Head of caudate nucleus (tissue), 42 donors: ENCODE measurements around the gene EGFL6.
A peak's percentile ranks its signal among the peaks of the same experiment; 100 is the strongest.

Experiments
- DNase-seq, 42 donors: peaks; one replicate each; pipeline versions ENCODE4 v3.0.0 to v3.0.0-alpha.2; 2020 to 2021; ENCODE audit warnings: mixed read lengths in 7 of 42
- intact Hi-C: fragments of 100-400 bp; cut with DNase I; formaldehyde crosslinking; loops from one replicate; pipeline ENCODE4 v1.15.0; 2022

Gene EGFL6

DNA sequence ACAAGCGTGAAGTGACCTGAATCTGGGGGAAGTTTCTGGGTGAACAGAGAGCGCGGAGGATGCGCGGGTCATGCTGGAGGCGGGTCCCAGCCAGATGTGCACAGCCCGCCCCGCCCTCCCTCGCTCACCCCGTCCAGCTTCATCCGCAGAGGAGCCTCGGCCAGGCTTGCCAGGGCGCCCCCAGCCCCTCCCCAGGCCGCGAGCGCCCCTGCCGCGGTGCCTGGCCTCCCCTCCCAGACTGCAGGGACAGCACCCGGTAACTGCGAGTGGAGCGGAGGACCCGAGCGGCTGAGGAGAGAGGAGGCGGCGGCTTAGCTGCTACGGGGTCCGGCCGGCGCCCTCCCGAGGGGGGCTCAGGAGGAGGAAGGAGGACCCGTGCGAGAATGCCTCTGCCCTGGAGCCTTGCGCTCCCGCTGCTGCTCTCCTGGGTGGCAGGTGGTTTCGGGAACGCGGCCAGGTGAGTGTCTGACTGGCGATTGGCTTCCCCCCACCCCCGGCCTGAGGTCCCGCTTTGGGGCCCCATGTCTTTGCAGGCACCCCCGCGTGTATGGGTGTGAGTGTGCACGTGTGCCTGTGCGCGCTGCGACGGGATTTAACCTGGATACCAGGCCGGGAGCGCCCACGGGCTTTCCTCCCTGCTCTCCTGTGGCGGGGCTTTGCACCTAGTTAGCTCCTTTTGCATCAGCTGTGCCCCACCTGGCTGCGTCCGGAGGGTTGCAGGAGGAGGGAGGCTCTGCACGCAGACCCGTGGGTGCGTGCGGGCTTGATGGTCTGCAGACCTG, at the start of gene EGFL6:
Gene EGFL6, plus strand, starts transcription at position 123 of the 782 bp plus-strand sequence. Its CDS starts 261 bp downstream, at position 384.
- DNase-seq = peak in 12 of 42 donors; percentile 2 to 29 (median 8)
- intact Hi-C loops = loop anchor here (10.0 kb wide), 1 partner anchor 1445 kb away; no protein-coding TSS in a partner anchor

DNA sequence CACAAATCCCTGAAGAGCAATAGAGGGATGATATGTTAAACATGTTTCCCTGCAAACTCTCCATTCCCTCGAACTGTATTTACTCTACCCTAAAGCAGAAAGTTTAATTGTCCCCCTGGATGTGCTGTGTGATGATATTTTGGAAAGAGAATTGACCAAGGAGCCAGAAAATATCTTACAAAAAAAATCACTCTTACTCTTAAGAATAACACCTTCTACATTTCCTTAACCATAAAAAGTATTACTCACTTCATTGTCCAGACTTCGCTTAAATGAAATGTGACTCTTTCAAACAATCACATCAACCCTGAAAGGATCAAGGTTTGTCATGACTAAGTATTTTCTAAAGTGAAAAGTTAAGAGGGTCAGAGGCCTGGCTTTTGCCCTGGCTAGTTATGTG, 49.0 kb upstream of the EGFL6 start:
- DNase-seq = no peak
- intact Hi-C loops = no loop called here

- DNase-seq = no peak
- intact Hi-C loops = no loop called here
Measured at GRCh38 chrX:13520936-13521335, 48.5 kb upstream of the EGFL6 start.

DNA sequence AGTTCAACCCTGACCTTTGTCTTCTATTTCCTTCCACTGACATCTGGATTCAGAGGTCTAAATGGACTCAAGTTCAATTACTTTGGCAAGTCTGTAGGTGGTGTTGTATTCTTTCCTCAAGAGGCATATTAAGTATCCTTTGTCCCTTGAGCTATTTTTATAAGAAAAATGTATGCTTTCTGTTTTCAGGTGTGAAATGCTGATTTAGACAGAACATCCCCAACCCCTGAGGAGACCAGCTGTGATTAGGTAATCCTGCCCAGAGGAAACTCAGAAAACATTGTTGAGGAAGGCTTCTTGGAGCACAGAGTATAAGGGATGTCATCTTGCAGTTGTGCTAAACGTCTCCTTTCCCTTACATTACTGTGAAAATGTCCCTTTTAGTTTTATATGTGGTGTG, 46.6 kb upstream of the EGFL6 start:
- intact Hi-C loops = no loop called here
- DNase-seq = no peak

DNA sequence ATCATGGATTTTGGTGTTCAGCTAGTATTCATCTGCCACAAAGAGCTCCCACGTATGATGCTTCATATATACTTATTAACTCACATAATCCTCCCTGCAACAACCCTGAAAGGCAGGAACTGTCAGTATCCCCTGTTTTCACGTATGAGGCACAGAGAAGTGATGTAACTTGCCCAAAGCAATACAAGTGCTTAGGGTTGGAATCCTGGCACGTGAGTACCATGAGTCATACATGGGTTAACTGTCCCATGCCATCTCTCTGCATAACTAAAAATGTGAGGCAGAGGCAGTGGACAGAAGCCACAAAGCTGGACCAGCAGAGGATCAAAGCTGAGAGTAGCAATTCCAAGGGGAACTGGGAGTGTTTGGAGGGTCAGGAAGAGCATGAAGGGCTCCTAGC, 35.7 kb upstream of the EGFL6 start:
- DNase-seq = no peak
- intact Hi-C loops = no loop called here

DNA sequence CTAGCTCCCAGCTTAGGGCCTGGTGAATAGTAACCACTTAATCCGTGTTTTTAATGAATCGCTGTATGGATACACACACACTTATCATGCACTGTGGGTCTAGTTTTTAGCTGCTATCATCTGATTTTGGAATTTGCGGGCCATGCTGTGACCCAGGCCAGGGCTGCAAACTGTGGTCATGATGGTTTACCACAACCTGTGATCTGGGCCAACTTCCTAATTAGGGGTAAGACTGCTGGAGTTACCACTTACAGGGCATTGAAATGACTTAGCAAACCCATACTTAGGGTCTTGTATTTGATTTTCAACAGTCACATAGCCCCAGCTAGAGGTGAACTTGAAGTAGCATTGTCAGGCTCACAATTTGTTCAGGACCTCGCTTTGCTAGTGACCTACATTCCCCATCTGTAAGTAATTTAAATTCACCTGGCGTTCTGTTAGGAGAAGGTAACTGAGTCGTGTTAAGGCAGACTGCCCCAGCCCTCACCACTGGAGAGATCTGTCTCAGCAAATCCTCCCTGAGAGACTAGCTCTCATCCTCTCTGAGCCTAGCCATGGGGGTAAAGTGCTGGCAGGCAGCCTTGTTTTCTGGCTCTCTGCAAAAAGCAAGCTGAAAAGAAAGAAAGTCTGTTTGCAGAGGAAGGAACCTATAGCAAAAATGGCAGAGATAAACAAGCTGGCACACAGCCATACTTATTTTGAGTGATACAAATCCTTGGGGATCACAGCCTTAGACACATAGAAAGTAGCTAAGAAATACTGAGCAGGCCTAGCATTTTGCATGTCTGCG, 33.8 kb upstream of the EGFL6 start:
- intact Hi-C loops = no loop called here
- DNase-seq = no peak

- intact Hi-C loops = no loop called here
- no peak for DNase-seq
Measured at GRCh38 chrX:13536551-13536950, 32.9 kb upstream of the EGFL6 start.

DNA sequence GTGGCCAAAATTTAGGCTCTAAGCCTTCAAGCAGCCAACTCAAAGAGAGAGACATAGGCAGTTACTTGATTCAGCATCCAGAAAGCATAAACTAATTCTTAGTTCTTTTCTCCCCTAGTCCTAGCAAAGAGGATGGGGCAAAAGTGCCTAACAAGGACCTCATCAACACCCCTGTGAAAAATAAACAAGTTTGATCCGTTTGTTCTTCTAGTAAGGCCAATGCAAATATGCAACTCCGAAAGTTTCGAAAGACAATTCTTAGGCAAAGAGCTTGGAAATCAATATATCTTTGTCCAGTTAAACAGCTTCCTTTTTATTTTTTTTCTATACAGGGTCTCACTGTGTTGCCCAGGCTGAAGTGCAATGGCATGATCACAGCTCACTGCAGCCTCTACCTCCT, 31.0 kb upstream of the EGFL6 start:
- DNase-seq = no peak
- intact Hi-C loops = no loop called here

DNA sequence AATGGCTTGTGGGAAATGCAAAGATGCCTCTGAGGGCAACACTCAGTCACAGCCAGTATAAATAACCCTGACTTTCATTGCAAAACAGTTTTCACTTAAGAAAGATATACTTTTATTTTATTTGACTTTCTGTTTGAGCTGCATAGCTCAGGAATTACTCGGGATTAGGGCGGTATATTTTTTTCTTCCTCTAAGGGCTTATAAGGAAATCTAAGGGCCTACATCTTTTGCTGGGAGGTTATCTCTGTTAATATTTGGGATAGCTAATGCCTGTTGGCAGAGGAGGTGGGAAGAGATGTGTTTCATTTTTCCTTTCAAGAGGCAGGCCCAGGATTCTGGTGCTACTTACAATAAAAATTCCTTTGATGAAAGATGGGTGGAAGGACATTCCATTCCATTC, 28.8 kb upstream of the EGFL6 start:
- no peak for DNase-seq

GRCh38 chrX:13545726-13546125, 23.7 kb upstream of the EGFL6 start:
- no peak for DNase-seq
- intact Hi-C loops = no loop called here

More for the DNA sequence above, 28.8 kb upstream of the EGFL6 start:
- intact Hi-C loops = no loop called here

DNA sequence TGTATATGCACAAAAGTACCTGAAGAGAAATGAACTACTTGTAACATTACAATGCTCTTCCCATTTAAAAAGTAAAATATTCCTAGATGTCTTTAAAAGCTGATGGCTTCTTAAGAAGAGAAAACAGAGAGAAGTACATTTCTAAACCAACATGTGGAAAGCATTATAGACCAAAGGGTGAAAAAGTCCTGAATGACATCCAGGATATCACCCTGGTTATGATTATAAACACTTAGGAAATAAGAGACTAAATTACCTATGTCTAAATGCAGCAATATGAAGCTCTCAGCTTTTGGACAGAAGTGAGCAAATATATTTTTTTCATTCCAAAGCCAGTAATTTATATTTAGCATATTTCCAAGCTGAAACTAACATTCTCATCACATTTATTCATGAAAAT, 21.7 kb upstream of the EGFL6 start:
- DNase-seq = no peak

DNA sequence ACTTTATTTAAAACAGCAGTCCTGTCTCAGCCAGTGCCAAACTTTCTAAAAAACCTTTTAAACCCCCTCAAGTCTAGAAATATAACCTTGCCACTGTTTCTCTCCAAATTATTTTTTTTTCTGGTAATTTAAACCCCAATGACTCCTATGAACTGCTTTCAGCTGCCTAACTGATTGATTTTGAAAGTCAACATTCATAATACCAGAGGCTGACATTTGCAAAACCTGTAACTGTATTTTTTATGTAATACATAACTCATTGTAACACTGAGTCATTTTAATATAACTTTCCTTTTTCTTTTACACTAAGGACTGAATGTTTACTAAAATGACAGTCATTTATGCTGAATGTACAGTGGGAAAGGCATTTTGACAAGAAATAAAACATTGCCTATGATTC, 19.1 kb upstream of the EGFL6 start:
- intact Hi-C loops = no loop called here
- no peak for DNase-seq

More for the DNA sequence above, 21.7 kb upstream of the EGFL6 start:
- intact Hi-C loops = no loop called here

- no peak for DNase-seq
- intact Hi-C loops = no loop called here
Measured at GRCh38 chrX:13551610-13552009, 17.8 kb upstream of the EGFL6 start.

GRCh38 chrX:13552892-13553291, 16.5 kb upstream of the EGFL6 start:
- DNase-seq = no peak
- intact Hi-C loops = no loop called here

DNA sequence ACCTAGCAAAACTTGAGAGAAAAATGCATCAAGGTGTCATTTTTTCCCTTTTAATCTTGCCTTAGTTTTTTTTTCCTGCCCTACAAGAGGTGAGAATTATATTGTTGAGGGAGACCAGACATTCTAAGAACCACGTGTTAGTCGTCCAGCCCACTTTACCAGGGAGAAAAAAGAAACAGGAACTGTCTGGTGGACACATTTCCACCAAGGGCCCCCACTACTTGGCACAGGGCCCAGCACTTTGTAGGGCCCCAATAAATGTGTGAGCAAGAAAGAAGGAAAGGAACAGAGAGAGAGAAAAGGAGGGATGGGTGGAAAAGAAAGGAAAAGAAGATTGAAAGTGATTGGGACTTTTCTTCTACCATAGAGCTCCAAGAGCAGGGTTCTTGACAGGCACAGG, 3.9 kb upstream of the EGFL6 start:
- intact Hi-C loops = loop anchor here (10.0 kb wide), 1 partner anchor 1449 kb away; no protein-coding TSS in a partner anchor
- DNase-seq = no peak

- intact Hi-C loops = no loop called here
- DNase-seq = no peak
Measured at GRCh38 chrX:13570261-13570605, 832 bp downstream of the EGFL6 start.

GRCh38 chrX:13571136-13571535, 1.7 kb downstream of the EGFL6 start:
- intact Hi-C loops = no loop called here
- DNase-seq = no peak

- DNase-seq = no peak
- intact Hi-C loops = no loop called here
Measured at GRCh38 chrX:13574600-13574999, 5.2 kb downstream of the EGFL6 start.

DNA sequence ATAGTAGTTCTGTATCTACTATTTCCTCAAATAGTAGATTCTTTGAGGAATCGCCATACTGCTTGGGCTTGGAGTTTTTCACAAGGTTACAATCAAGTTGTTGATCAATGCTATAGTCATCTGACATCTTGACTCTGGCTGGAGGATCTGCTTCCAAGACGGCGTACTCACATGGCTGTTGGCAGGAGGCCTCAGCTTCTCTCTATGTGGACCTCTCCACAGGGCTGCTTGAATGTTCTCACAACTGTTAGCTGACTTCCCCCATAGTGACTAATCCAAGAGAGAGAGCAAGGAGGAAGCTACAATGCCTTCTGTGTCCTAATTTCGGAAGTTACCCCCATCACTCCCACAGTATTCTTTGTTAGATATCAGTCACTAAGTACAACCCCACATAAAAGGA, 10.3 kb downstream of the EGFL6 start:
- intact Hi-C loops = no loop called here
- DNase-seq = no peak

- DNase-seq = no peak
- intact Hi-C loops = no loop called here
Measured at GRCh38 chrX:13581554-13581953, 12.2 kb downstream of the EGFL6 start.
